Adrenal gland (tissue), 5 donors: ENCODE results near the gene ZCCHC14.
"Not testable (repeated sequence)": the region's sequence is repeated elsewhere in the genome, so short reads cannot be mapped to it uniquely, and the experiment has no call there.

Experiments
- POLR2A ChIP-seq, 2 donors: fragments of 450-650 bp; IDR thresholded peaks; one replicate each; pipeline ENCODE4 v1.6.1; 2017; ENCODE audit warnings: antibody characterized with exemption in 2 of 2, mild to moderate bottlenecking in 2 of 2, moderate library complexity in 1 of 2
- TF ChIP-seq, protein P1 (sequence below), 6 experiments: fragments of 450-650 bp in 4 of 6; fragments of 200-600 bp in 2 of 6; sonication (generic) in 1 of 6; IDR thresholded peaks; 1 replicate in 5 of 6; 2 replicates in 1 of 6; pipeline versions ENCODE4 v1.5.1 to v1.8.0; 2016 to 2021; ENCODE audit warnings: antibody characterized with exemption in 6 of 6, mild to moderate bottlenecking in 2 of 6, moderate library complexity in 1 of 6
- donor health status: DM: no; HTN: no; CAD: no.

DNA sequence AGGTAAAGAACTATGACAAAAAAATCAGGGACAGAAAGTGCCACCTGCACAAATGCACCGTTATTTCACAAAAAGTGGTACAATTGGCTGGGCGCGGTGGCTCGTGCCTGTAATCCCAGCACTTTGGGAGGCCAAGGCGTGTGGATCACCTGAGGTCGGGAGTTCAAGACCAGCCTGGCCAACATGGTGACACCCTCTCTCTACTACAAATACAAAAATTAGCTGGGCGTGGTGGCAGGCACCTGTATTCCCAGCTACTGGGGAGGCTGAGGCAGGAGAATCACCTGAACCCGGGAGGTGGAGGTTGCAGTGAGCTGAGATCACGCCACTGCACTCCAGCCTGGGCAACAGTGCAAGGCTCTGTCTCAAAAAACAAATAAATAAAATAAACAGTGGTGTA, 102.9 kb downstream of the ZCCHC14 start:
- TF ChIP-seq, protein P1, sequence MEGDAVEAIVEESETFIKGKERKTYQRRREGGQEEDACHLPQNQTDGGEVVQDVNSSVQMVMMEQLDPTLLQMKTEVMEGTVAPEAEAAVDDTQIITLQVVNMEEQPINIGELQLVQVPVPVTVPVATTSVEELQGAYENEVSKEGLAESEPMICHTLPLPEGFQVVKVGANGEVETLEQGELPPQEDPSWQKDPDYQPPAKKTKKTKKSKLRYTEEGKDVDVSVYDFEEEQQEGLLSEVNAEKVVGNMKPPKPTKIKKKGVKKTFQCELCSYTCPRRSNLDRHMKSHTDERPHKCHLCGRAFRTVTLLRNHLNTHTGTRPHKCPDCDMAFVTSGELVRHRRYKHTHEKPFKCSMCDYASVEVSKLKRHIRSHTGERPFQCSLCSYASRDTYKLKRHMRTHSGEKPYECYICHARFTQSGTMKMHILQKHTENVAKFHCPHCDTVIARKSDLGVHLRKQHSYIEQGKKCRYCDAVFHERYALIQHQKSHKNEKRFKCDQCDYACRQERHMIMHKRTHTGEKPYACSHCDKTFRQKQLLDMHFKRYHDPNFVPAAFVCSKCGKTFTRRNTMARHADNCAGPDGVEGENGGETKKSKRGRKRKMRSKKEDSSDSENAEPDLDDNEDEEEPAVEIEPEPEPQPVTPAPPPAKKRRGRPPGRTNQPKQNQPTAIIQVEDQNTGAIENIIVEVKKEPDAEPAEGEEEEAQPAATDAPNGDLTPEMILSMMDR (IDR thresholded peaks at IDR 0.05), result not testable (repeated sequence)
- not testable (repeated sequence) for TF ChIP-seq POLR2A (IDR thresholded peaks at IDR 0.05)
